ENCODE data around the gene SSC5D. TPM values are rescaled to one million over a fixed set of nuclear protein-coding genes. Genes with fewer than 3 reads are reported as not detected.

SSC5D gene
- total and polyA plus RNA-seq, 2 experiments from 2014 or later = 0.23 to 0.69 TPM

DNA sequence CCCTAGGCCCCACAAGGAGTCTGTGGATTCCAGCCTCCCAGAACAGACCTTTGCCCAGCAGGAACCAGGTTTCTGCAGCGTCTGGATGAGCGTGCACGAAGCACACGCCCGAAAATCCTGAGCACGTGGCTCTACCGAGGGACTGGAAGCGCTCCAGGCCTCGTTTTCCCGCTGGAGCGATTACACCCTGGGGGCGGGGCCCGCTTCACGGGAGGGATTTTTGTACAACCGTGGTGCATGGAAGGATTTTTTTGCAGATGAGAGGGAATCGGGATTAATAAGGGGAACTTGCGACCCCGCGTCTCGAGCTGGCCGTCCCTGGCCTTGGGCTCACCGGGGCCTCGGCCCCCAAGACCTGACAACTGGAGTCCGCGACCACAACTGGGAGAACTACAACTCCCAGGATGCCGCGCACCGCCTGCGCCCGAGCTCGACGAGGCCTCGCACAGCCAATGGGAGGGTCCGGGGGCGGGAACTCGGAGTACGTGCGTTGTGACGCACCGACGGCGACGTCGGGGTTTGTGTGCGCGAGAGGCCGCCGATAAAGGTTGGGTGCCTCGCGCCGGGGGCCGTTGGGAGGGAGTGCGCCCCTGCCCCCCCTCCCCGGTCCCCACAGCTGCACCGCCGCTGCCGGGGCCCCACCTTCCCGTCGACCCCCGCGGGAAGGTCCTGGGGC lies 12.0 kb upstream of the SSC5D start, which contains the start of gene ZNF628:
Gene ZNF628 (plus strand): TSS at position 518 of the 676 bp plus-strand sequence. CDS start 3,294 bp downstream, outside the sequence.
- H3K36me3 Mint-ChIP-seq (ENCODE audit: low read depth) = peaks cover 9% of the 10 kb centered on the region; the same call in 2 of the 3 replicates
- Histone ChIP-seq H3K9me2 (ENCODE audit: insufficient read depth) (no peaks in the 10 kb centered on the region), H3K27ac (ENCODE audit: low read depth) (peak within 1 kb of the TSS; percentile 56; the same call in 1 of the 2 replicates), H3K27me3 (ENCODE audit: insufficient read depth) (no peaks in the 10 kb centered on the region), H3K36me3 (ENCODE audit: insufficient read depth) (no peaks in the 10 kb centered on the region), H3F3A (replicated peaks; ENCODE audit: low read depth) (peaks cover 24% of the 10 kb centered on the region; the same call in 1 of the 2 replicates), H4K20me1 (replicated peaks; ENCODE audit: insufficient read depth) (no peaks in the 10 kb centered on the region), H3K4me3 (peak within 1 kb of the TSS; percentile 67), H3K4me1 (ENCODE audit: insufficient read depth) (peaks cover 13% of the 10 kb centered on the region; the same call in 1 of the 2 replicates), H2AFZ (peak within 1 kb of the TSS; percentile 69), H3K79me2 (replicated peaks; ENCODE audit: insufficient read depth) (peaks cover 9% of the 10 kb centered on the region), H3K4me2 (peak within 1 kb of the TSS; percentile 80)
- H3K27ac Mint-ChIP-seq = peak within 1 kb of the TSS; percentile 99
- DNase-seq (ENCODE audit: low spot score) (peak; percentile 99), ATAC-seq (peak; percentile 84)
- peaks cover 3% of the 10 kb centered on the region; the same call in 2 of the 3 replicates for H3K9me3 Mint-ChIP-seq
- TF ChIP-seq, protein P1, sequence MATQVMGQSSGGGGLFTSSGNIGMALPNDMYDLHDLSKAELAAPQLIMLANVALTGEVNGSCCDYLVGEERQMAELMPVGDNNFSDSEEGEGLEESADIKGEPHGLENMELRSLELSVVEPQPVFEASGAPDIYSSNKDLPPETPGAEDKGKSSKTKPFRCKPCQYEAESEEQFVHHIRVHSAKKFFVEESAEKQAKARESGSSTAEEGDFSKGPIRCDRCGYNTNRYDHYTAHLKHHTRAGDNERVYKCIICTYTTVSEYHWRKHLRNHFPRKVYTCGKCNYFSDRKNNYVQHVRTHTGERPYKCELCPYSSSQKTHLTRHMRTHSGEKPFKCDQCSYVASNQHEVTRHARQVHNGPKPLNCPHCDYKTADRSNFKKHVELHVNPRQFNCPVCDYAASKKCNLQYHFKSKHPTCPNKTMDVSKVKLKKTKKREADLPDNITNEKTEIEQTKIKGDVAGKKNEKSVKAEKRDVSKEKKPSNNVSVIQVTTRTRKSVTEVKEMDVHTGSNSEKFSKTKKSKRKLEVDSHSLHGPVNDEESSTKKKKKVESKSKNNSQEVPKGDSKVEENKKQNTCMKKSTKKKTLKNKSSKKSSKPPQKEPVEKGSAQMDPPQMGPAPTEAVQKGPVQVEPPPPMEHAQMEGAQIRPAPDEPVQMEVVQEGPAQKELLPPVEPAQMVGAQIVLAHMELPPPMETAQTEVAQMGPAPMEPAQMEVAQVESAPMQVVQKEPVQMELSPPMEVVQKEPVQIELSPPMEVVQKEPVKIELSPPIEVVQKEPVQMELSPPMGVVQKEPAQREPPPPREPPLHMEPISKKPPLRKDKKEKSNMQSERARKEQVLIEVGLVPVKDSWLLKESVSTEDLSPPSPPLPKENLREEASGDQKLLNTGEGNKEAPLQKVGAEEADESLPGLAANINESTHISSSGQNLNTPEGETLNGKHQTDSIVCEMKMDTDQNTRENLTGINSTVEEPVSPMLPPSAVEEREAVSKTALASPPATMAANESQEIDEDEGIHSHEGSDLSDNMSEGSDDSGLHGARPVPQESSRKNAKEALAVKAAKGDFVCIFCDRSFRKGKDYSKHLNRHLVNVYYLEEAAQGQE (IDR thresholded peaks at IDR 0.05; ENCODE audit: unreplicated experiment) = no peak
- TF ChIP-seq EZH2phosphoT487 (IDR thresholded peaks at IDR 0.05; ENCODE audit: unreplicated experiment) = no peak
- TF ChIP-seq ZNF462 (CRISPR knock-in tag; IDR thresholded peaks at IDR 0.05) = no peak
- no peak for TF ChIP-seq JUNB (IDR thresholded peaks at IDR 0.05; ENCODE audit: unreplicated experiment)
- TF ChIP-seq CREB1 (CRISPR knock-in tag; IDR thresholded peaks at IDR 0.05; ENCODE audit: low read depth) = peak; percentile 97
- TF ChIP-seq ETS1 (IDR thresholded peaks at IDR 0.05) = peak; percentile 89
- TF ChIP-seq POLR2AphosphoS5 (IDR thresholded peaks at IDR 0.05; ENCODE audit: low read depth) = peak; percentile 46
- no peak for TF ChIP-seq ZNF331 (CRISPR knock-in tag; IDR thresholded peaks at IDR 0.05; ENCODE audit: low read depth)
- H3K27me3 Mint-ChIP-seq (ENCODE audit: insufficient read depth, low read depth, poor library complexity) = peaks cover 23% of the 10 kb centered on the region
- H3K4me3 Mint-ChIP-seq = peak within 1 kb of the TSS; percentile 90
- H3K4me1 Mint-ChIP-seq = peaks cover 37% of the 10 kb centered on the region
